ENCODE measurements around the gene F8A1.
A peak's percentile ranks its signal among the peaks of the same experiment; 100 is the strongest.
"Not testable (repeated sequence)": the region's sequence is repeated elsewhere in the genome, so short reads cannot be mapped to it uniquely, and the experiment has no call there.

Gene F8A1

DNA sequence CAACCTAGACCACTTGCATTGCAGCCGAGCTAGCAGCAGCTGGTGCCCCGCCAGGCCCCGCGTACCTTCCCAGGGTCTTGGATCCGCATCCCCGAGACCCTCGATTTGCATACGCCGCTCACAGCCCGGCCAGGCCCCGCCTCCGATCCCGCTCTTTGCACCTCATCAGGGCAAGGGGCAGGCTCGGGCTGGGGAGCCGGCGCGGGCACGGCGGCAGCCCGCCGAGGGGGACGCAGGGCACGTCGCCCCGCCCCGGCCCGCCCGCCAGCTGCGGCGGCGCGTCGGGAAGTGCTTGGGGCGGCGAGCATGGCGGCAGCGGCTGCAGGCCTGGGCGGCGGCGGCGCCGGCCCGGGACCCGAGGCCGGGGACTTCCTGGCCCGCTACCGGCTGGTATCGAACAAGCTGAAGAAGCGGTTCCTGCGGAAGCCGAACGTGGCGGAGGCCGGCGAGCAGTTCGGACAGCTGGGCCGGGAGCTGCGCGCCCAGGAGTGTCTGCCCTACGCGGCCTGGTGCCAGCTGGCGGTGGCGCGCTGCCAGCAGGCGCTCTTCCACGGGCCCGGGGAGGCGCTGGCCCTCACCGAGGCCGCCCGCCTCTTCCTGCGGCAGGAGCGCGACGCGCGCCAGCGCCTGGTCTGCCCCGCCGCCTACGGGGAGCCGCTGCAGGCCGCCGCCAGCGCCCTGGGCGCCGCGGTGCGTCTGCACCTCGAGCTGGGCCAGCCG, at the start of gene F8A1:
Gene F8A1, plus strand, starts transcription at position 287 of the 720 bp plus-strand sequence. Its CDS starts 20 bp downstream, at position 307.
- DNase-seq (ENCODE audit: low read depth): not testable (repeated sequence)

DNA sequence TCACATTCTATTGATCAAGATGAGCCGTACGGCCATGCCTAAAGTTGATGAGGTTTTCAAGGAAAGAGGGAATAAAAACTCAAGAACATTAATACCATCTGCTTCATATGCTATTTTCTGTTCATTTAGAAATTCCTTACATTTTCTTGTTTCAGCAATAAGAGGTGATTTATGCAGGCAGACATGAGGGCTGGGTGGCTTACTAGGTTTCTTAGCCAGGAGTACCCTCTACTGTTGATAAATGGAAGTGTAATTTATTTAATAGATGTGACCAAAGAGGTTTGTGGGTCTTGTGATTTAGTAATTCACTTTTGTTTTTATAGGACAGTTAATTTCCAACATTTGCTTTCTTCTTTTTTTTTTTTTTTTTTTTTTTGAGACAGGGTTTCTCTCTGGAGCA, 45.3 kb upstream of the F8A1 start:
- DNase-seq (ENCODE audit: low read depth): peak; percentile 67

DNA sequence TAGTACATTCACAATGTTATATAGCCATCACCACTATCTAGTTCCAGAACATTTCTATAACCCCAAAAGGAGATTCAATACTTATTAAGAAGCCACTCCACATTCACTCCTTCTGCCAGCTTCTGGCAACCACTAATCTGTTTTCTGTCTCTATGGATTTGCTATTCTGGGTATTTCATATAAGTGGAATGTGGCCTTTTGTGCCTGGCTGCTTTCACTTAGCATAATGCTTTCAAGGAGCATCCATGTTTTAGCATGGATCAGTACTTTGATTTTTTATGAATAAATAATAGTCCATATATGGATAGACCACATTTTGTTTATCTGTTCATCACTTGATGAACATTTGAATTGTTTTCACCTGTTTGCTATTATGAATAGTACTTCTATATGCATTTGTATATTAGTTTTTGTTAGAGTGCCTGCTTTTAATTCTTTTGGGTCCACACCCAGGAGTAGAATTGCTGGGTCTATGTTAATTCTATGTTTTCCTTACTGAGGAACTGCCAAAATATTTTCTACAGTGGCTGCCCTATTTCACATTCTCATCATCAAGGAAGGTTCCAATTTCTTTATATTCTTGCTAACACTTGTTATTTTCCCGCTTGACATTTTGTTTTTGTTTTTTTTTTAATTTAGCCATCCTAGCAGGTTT, 35.1 kb upstream of the F8A1 start:
- DNase-seq (ENCODE audit: low read depth): no peak

DNA sequence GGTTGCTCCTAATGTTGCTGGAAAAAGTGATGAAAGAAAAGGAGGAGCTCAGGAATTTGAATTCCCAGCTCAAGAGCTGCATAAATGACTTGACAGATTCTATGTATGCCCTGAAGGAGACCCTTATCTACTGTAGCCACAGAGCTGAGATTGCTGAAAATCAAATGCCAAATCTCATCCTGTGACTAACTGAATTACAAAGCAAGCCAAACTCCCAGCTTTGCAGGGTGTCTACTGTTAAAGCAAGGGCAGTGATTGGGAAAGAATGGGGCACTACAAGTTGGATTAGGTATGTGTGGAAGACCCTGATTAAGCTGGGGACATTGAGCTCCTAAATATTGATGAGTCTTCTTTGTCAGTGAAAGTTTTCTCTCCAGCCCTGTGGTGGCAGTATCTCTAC, 30.9 kb upstream of the F8A1 start:
- DNase-seq (ENCODE audit: low read depth): peak; percentile 43

DNA sequence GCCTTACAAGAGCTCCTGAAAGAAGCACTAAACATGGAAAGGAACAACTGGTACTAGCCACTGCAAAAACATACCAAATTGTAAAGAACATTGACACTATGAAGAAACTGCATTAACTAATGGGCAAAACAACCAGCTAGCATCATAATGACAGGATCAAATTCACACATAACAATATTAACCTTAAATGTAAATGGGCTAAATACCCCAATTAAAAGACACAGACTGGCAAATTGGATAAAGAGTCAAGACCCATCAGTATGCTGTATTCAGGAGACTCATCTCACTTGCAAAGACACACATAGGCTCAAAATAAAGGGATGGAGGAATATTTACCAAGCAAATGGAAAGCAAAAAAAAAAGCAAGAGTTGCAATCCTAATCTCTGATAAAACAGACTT, 17.6 kb upstream of the F8A1 start:
- not testable (repeated sequence) for DNase-seq (ENCODE audit: low read depth)

DNA sequence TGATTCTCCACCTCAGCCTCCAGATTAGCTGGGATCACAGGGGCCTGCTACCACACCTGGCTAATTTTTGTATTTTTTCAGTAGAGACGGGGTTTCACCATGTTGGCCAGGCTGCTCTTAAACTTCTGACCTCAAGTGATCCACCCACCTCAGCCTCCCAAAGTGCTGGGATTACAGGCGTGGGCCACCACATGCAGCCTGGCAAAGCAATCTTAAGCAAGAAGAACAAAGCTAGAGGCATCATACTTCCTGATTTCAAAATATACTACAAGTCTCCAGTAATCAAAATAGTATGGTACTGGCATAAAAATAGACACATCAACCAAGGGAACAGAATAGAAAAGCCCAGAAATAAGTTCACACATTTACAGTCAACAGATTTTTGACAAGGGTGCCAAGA, 12.8 kb upstream of the F8A1 start:
- DNase-seq (ENCODE audit: low read depth): no peak

DNA sequence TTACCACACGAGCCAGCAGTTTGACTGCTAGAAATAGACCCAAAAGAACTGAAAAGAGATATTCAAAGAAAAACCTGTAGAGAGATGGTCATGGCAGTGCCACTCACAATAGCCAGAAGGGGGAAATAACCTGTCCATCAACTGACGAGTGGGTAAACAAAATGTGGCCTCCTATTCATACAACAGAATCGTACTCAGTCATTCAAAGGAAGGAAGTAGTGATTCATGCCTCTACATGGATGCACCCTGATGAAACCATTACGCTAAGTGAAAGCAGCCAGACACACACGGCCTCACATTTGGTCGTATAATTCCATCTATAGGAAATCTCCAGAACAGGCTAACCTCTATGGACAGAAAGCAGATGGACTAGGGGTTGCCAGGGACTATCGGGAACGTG, 2.1 kb upstream of the F8A1 start:
- not testable (repeated sequence) for DNase-seq (ENCODE audit: low read depth)

DNA sequence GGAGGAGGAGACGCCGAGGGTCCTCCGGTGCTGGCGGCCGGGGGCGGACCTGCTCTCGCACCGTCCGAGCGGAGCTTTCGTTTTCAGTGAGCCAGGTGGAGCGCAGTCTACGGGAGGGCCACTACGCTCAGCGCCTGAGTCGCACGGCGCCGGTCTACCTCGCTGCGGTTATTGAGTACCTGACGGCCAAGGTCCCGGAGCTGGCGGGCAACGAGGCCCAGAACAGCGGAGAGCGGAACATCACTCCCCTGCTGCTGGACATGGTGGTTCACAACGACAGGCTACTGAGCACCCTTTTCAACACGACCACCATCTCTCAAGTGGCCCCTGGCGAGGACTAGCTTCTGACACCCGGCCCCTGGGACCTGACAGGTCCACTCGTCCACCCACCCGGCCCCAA, 1.1 kb upstream of the F8A1 start:
- not testable (repeated sequence) for DNase-seq (ENCODE audit: low read depth)

DNA sequence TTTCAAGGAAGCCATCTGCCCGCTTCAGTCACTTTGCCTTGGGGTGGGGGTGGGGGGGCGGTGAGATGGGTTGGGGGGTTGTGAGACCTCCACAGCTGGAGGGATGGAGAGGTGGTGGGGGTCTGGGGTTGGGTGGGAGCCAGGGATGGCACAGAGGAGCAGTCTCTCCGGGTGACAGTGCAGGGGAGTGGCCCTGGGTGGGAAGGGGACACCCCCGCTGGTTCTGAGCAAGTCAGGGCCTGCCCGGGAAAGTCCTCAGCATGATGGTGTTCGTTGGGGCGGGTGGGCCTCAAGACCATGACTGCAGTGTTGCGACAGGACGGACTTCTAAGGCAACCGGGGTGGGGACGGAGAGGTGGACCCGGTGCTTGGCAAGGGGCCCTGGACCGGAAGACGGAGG, 606 bp upstream of the F8A1 start:
- not testable (repeated sequence) for DNase-seq (ENCODE audit: low read depth)

DNA sequence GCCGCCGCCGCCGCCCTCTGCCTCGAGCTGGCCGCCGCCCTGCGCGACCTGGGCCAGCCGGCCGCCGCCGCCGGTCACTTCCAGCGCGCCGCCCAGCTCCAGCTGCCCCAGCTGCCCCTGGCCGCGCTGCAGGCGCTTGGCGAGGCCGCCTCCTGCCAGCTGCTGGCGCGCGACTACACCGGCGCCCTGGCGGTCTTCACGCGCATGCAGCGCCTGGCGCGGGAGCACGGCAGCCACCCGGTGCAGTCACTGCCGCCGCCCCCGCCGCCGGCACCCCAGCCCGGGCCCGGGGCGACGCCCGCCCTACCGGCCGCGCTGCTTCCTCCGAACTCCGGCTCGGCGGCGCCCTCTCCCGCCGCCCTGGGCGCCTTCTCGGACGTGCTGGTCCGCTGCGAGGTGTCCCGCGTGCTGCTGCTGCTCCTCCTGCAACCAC, 650 bp downstream of the F8A1 start:
- not testable (repeated sequence) for DNase-seq (ENCODE audit: low read depth)

DNA sequence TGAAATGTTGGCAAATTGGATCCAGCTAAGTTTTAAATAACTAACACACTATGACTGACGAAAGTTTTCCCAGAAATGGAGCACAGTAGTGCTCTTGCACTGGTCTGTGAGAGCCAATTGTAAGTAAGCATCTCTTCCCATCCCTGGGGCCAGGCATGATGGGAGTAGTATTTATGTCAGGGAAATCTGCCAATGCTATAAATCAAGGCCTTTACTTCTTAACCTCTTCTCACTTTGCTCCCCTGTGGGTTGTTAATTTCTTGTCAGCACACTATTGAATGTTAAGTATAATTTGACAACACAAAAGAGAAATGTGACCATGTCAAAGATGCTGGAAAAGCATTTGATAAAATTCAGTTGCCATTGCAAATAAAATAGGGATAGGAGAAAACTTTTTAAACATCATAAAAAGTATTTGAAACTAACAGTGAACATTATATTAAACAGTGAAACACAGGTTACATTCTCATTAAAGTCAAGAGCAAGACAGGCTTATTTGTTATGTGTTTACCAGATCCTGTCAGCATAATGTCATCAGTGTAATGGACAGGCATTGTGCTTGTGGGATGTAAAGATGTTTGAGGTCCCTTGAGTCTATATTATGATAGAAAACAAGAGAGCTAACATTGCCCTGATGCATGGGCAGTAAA, 5.0 kb downstream of the F8A1 start:
- peak; percentile 0 for DNase-seq (ENCODE audit: low read depth)

DNA sequence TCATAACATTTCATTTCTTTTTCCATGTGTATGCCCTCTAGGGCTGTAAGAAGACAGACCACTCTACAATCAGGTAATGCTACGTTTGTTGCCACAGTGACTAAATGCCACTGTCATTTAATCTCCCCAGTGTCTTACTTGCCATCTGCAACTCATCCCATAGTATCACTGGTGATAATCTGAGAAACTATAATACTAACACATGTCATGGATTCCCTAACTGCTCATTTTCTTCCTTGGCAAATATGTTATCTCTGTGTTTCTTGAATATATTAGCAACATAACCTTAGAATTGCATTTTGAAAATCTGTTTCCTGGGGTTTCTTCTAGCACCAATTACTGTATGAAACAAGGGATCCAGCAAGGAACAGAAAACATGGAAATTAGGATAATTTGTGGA, 6.1 kb downstream of the F8A1 start:
- no peak for DNase-seq (ENCODE audit: low read depth)

DNA sequence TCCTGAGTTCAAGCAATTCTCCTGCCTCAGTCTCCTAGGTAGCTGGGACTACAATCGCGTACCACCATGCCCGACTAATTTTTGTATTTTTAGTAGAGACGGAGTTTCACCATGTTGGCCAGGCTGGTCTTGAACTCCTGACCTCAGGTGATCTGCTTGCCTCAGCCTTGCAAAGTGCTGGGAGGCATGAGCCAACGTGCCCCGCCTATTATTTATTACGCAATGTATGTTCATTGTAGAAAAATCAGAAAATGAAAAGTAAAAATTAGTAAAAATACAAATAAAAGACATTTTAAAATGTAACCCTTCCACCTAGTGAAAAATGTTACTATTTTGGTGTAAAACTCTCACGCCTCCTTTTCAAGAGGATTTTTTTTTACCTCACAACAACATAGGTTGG, 14.2 kb downstream of the F8A1 start:
- DNase-seq (ENCODE audit: low read depth): no peak

DNA sequence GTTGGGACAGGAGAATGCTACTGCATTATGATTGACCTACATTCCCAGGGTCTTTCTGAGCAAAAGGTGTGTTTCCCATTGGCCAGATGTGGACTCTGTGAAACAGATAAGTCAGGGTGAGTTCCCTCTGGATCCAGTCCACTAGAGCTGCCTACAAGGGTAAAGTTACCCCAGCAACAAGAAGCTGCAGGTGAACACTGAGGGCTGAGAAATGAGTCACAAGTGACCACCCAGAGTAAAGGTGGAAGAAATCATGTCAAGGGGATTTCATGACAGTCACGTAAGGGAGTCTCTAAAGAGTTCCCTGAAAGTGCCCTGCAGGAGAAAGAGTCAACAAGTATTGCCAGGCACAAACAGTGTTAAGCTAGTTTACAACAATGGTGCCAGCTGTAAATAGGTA, 16.3 kb downstream of the F8A1 start:
- no peak for DNase-seq (ENCODE audit: low read depth)

DNA sequence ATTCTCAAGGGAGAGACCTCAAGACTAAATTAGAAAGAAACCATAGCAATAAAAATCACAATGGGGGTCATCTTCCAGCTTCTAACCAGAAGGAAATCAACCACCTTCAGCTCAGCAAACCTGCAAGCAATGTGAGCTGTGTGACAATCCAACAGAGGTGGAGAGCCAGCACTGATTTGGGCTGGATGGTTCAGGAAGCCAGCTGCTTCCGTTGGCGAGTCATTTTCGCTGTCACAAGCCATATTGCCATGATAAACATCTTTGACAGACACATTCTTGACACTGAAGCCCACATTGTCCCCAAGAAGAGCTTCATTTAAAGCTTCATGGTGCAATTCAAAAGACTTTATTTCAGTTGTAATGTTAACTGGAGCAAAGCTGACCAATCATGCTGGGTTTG, 22.7 kb downstream of the F8A1 start:
- no peak for DNase-seq (ENCODE audit: low read depth)

DNA sequence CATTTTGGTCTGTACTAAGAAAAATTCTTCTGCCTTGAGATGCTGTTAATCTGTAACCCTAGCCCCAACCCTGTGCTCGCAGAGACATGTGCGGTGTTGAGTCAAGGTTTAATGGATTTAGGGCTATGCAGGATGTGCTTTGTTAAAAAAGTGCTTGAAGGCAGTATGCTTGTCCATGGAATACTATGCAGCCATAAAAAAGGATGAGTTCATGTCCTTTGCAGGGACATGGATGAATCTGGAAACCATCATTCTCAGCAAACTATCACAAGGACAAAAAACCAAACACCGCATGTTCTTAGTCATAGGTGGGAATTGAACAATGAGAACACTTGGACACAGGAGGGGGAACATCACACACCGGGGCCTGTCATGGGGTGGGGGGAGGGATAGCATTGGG, 23.9 kb downstream of the F8A1 start:
- DNase-seq (ENCODE audit: low read depth): not testable (repeated sequence)

DNA sequence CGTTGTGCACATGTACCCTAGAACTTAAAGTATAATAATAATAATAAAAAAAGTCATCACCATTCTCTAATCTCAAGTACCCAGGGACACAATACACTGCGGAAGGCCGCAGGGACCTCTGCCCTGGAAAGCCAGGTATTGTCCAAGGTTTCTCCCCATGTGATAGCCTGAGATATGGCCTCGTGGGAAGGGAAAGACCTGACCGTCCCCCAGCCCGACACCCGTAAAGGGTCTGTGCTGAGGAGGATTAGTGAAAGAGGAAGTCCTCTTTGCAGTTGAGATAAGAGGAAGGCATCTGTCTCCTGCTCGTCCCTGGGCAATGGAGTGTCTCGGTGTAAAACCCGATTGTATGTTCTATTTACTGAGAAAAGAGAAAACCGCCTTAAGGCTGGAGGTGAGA, 24.4 kb downstream of the F8A1 start:
- DNase-seq (ENCODE audit: low read depth): not testable (repeated sequence)

DNA sequence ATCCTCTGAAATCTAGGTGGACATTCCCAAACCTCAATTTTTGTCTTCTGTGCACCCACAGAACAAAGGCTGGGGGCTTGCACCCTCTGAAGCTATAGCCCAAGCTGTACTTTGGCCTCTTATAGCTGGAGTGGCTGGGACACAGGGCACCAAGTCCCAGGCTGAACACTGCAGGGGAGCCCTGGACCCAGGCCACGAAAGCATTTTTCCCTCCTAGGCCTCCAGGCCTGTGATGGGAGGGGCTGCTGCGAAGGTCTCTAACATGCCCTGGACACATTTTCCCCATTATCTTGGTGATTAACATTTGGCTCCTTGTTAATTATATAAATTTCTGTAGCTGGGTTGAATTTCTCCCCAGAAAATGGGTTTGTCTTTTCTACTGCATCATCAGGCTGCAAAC, 27.9 kb downstream of the F8A1 start:
- no peak for DNase-seq (ENCODE audit: low read depth)

DNA sequence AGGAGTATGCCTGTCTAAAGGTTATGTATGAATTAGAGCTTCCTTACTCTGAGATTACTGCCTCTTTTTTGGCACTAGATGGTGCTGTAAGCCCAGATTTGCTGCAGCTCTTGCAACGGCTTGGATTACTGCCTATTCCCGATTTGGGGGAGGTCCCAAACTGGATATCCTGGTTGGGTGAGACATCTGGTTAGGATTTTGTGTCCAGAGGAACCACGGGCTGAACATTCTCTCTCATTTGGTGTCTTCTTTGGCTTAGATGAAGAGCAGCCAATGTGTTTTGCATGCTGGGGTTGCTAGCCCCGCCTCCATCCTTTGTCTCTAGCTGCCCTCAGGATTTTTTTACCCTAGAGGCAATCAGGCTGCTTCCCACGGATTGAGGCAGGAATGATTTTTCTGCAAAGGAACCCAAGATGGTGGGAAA, 31.9 kb downstream of the F8A1 start:
- peak; percentile 76 for DNase-seq (ENCODE audit: low read depth)

DNA sequence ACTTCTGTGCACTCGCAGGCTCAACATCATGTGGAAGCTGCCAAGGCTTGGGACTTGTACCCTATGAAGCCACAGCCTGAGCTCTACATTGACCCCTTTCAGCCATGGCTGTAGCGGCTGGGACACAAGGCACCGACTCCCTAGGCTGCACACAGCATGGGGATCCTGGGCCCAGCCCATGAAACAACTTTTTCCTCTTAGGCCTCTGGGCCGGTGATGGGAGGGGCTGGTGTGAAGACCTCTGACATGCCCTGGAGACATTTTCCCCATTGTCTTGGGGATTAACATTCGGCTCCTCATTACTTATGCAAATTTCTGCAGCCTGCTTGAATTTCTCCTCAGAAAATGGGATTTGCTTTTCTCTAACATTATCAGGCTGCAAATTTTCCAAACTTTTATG, 38.6 kb downstream of the F8A1 start:
- not testable (repeated sequence) for DNase-seq (ENCODE audit: low read depth)
